Activated T-helper 1 cell treated with anti-CD3 and anti-CD28 coated beads, Interleukin-2, amount 50 U/mL, for 16 hours (primary cell): ENCODE measurements around the gene LYZL2.
"Not testable (repeated sequence)": the region's sequence is repeated elsewhere in the genome, so short reads cannot be mapped to it uniquely, and the experiment has no call there.

Experiments used
- DNase-seq, 2 donors: peaks; one replicate each; pipeline ENCODE4 v3.0.0-alpha.2; 2020; ENCODE audit warnings: low read depth in 1 of 2, low spot score in 1 of 2

Gene LYZL2

DNA sequence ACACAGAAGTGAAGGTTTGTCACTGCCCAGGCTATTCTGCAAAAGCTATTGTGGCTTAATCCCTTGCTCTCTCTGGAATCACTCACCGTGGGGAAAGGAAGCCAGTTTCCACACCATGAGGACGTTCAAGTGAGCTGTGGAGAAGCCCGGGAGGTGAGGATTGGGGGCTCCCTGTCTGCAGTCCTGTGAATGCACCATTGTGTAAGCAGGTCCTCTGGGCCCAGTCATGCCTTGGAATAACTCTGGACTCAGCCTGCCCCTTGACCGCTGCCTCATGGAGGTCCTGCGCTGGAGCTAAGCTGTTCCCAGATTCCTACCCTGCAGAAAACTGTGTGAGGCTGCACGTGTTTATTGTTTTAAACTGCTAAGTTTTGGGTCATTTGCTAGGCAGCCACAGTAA lies 33.5 kb downstream of the LYZL2 start:
- DNase-seq: no peak

DNA sequence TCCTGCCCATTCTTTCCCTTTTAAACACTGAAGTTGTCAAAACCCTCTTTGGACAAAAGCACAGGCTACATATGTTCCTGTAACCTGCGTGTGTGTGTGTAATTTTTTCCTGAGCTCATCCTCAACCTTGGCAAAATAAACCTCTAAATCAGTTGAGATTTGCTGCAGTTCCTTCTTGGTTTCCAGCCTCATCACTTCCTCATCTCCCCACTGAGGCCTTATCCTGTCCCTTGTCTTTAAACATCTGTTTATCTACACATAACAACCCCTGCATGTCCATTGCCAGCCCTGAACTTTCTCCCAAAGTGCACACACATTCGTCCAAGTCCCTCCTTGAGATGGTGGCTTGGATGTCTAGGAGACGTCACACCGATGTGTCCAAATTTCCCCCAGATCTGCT lies 35.5 kb downstream of the LYZL2 start:
- DNase-seq: no peak

GRCh38 chr10:30592770-30593169 lies 36.8 kb downstream of the LYZL2 start:
- not testable (repeated sequence) for DNase-seq

DNA sequence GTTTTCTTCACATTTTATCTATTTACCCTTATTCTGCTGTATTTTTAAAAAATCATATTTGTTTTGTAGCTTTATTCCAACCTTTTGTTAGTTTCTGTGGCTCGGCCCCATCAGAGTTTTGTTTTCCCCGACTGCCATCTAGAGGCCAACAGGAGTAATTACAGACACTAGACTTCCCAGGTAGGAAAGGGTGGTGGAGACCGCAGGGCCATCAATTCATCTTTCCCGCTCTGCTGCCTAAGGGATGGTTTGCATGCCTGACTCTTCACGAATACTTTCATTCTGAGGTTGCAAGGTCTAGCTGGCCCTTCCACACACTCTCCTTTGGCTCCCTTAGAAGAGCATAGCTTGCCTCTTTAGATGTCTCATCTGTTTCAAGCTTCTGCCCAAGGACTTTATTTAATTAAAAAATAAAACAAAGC lies 38.3 kb downstream of the LYZL2 start:
- peak in 1 of 2 donors; percentile 4 for DNase-seq

DNA sequence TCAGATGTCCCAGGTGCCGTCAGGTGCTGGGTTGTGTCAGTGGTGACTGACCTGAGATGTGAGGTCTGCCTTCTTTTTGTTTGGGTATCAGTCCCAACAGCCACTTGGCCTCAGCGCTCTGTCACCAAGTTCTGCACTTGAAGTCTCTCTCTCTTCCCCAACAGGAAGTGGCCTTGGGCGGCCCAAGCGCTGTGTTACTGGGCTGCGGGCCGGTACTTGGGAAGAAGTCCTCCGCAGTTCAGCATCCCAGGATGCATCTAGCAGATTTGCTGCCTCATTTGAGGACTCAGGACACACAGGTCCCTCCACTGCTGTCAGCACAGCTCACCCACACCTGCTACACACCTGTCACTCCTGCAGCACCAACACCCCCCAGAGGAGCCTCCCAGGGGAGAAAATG lies 40.1 kb downstream of the LYZL2 start:
- no peak for DNase-seq

DNA sequence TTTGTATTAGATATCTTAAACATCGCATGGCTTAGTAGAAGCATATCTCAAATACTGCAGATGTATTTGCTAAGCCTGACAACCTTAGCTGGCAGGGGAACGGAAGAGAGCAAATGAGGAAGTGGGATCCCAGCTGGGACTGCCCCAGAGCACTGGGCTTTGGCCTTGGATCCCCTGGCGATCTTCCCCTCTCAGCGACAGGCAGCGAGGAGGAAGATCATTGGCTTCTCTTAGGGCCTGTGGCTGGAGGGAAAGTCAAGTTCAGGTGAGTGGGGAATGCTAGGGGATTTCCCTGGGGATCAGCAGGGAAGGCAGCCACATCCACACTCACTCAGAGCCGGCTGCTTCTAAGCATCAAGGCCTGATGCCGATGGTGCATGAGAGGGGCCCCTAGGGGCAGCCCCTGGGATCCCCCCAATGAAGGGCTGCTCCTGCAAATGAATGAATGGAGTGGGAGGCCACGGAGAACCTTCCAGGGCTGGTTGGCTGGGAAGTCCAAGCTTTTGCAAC lies 42.0 kb downstream of the LYZL2 start:
- no peak for DNase-seq

- no peak for DNase-seq
These were observed 42.7 kb downstream of the LYZL2 start for GRCh38 chr10:30586828-30587227.

DNA sequence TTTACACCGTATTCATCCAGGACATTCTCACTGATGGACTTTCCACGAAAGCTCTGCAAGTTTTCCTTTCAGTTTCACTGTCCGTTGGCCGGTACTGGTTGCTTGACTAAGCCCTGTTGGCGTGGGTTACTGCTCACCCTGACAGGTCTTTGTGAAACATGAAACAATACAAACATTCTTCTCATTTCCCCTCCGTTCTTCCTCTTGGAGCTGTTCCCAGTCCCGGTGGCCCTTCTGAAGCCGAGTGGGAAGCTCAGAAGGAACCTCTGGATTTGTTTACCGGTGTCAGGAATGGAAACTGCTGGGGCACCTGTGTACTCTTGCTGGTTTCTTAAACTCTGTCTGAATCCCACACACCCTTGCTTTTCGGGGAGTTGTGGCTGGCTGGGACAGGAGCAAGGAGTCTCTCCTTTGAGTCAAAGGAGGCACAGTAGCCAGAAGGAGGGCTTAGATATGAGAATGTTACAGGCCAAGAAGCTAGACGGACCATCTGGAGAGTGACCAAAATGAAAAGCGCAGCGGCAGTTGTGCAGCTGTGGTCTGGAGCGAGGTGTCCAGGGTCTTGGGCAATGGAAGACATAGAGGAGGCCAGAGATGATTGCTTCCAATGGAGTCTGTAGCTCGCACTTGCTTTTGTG lies 45.7 kb downstream of the LYZL2 start:
- DNase-seq: no peak

DNA sequence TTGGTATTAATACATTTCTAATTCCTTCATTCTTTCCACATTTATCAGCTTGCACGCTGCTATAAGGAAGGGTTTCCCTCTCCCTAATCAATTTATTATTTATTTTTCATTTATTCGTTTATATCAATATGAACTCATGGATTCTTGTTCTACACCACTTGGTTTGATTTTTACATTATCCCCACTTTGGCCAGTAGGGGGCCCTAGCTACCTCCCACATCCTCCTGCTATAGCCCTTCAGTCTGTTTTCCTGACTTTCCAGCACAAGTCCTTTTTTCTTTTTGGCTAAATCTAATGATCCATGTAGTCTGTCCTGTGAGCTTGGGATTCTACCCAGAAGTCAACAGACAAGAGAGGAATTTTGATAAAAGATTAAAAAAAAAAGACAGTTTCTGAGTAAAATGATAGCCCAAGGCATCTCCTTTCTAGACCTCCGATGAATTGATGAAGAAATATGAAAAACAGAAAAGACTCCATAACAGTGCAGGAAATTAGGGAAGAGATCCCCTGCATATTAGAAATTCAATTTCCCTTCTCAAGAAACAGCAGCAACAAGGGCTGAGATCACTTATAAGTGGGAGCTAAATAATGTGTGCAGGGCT lies 47.7 kb downstream of the LYZL2 start:
- no peak for DNase-seq

DNA sequence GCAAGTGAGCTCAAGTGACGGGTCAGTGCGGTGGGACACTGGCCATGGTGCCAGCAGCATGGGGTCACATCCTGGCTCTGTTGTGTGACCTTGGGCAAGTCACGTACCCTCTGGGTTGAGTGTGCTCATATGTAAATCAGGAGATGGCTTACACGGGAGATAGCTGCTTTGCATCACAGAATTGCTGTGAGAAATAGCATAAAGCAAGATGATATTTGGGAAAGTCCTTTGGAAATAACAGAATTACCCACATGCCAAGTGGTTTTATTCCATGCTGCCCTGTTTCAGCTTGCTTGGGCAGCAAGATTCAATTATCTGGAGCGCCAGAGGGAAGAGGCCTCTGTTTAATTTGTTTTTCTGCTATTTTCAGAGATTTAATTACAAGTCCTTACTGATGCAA lies 48.9 kb downstream of the LYZL2 start:
- no peak for DNase-seq

- DNase-seq: no peak
These were observed 49.3 kb downstream of the LYZL2 start for GRCh38 chr10:30580241-30580640.

- no peak for DNase-seq
These were observed 50.0 kb downstream of the LYZL2 start for GRCh38 chr10:30579574-30579973.

- no peak for DNase-seq
These were observed 52.5 kb downstream of the LYZL2 start for GRCh38 chr10:30577048-30577447.

DNA sequence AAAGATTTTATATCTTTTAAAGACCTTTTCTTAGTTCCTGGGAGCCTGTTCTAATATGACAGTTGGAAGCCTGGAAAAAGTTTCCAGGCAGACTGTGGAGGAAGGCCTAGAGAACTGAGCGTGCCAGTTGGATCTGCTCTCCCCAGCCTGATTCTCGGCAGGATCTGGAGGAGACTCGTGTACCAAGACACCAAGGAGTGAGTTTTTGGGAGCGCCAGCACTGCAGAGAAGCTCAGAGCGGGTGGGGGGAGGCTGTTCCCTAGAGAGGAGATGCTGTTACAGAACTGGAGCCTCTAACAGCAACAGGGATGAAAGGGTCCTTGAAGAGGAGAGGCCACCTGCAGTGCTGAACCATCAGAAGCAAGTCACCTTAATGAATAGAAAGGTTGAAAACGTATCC lies 52.9 kb downstream of the LYZL2 start:
- no peak for DNase-seq

GRCh38 chr10:30574432-30574796 lies 55.1 kb downstream of the LYZL2 start:
- DNase-seq: no peak

DNA sequence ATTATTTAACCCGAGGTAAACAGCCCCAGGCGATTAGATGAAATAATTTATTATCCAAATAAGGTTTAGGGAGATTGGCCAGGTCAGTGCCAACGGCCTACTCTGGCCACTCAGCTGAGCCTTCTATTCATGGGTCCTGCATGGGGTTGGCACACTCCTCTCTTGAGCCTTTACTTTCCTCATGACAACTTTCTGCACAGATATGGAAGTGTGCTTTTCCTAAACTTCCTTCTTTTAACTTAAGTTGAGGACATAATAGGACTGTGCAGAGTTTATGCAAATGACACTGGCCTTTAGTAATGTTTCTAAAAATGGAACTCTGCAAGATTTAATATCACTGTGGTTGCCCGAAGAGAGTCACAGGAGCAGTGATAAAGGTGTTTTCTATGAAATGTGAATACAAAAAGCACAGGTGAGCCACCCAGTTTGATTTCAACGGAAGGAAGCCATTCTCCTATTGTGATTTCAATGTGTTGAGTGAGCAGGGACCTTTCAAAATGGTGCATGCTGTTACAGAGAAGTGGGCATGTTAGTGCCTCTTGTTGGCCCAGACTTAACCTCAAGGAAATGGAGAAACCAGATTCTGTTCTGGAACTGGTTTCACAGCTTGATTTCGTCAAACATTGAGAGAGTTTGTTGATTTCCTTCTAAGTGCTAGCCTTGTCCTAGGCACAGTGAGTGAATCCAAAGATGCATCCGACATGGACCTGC lies 55.7 kb downstream of the LYZL2 start:
- no peak for DNase-seq

GRCh38 chr10:30565449-30565848 lies 64.1 kb downstream of the LYZL2 start:
- DNase-seq: no peak

GRCh38 chr10:30562787-30563186 lies 66.8 kb downstream of the LYZL2 start:
- no peak for DNase-seq
